ENCODE measurements around the gene INF2. TPM values are rescaled to one million over a fixed set of nuclear protein-coding genes. Genes with fewer than 3 reads are reported as not detected.

INF2 gene
- total RNA-seq, 1 experiment from 2014 or later, result 113 TPM

GRCh38 chr14:104685216-104685997 is 4.0 kb upstream of the INF2 start:
- POLR2A ChIA-PET (ENCODE audit: unreplicated experiment), result no interaction called here

GRCh38 chr14:104685998-104686610 is 3.3 kb upstream of the INF2 start:
- no peaks in the 10 kb centered on the region for H3K9me2 ChIP-seq (ENCODE audit: insufficient read depth)
- H3K27me3 ChIP-seq (ENCODE audit: insufficient read depth, low read depth), result no peaks in the 10 kb centered on the region
- peaks cover 7% of the 10 kb centered on the region; the same call in 1 of the 2 replicates for H4K20me1 ChIP-seq (ENCODE audit: insufficient read depth)
- H3K9me3 ChIP-seq (ENCODE audit: insufficient read depth, low read depth), result no peaks in the 10 kb centered on the region
- DNase-seq, result no peak
- TF ChIP-seq CTCF (conservative IDR thresholded peaks at IDR 0.05) (no peak), EZH2 (IDR thresholded peaks at IDR 0.05; ENCODE audit: low read depth) (no peak)
- no TSS peak for BruUV-seq (replicated peaks)
- H3K4me2 ChIP-seq, result no peak overlapping the region
- no peak overlapping the region for H2AFZ ChIP-seq
- H3K4me1 ChIP-seq (replicated peaks; ENCODE audit: insufficient read depth), result peaks cover 55% of the 10 kb centered on the region
- no peaks in the 10 kb centered on the region for H3K36me3 ChIP-seq (ENCODE audit: low read depth)
- H3K79me2 ChIP-seq (ENCODE audit: low read depth), result peaks cover 15% of the 10 kb centered on the region
- peaks cover 36% of the 10 kb centered on the region for H3F3A ChIP-seq (ENCODE audit: insufficient read depth, low read depth)
- intact Hi-C loops (cut with micrococcal nuclease; ENCODE audit: unreplicated experiment), result no loop called here
- no peak overlapping the region for H3K4me3 ChIP-seq
- ChIA-PET CTCF (no interaction called here), POLR2A (ENCODE audit: unreplicated experiment) (no interaction called here)
- H3K27ac ChIP-seq, result no peak overlapping the region

More at GRCh38 chr14:104685216-104685997, 4.0 kb upstream of the INF2 start:
- Histone ChIP-seq H2AFZ (no peak overlapping the region), H4K20me1 (ENCODE audit: insufficient read depth) (no peaks in the 10 kb centered on the region), H3K9me3 (ENCODE audit: insufficient read depth, low read depth) (no peaks in the 10 kb centered on the region), H3K9me2 (ENCODE audit: insufficient read depth) (no peaks in the 10 kb centered on the region), H3K4me1 (replicated peaks; ENCODE audit: insufficient read depth) (peaks cover 56% of the 10 kb centered on the region), H3K27me3 (ENCODE audit: insufficient read depth, low read depth) (no peaks in the 10 kb centered on the region), H3K4me3 (no peak overlapping the region), H3F3A (ENCODE audit: insufficient read depth, low read depth) (peaks cover 42% of the 10 kb centered on the region), H3K4me2 (no peak overlapping the region), H3K79me2 (ENCODE audit: low read depth) (peaks cover 8% of the 10 kb centered on the region), H3K36me3 (ENCODE audit: low read depth) (no peaks in the 10 kb centered on the region), H3K27ac (no peak overlapping the region)
- CTCF ChIA-PET, result no interaction called here
- TF ChIP-seq EZH2 (IDR thresholded peaks at IDR 0.05; ENCODE audit: low read depth), result no peak
- no peak for TF ChIP-seq CTCF (conservative IDR thresholded peaks at IDR 0.05)
- DNase-seq, result no peak
- BruUV-seq (replicated peaks), result no TSS peak
- intact Hi-C loops (cut with micrococcal nuclease; ENCODE audit: unreplicated experiment), result no loop called here

- peaks cover 23% of the 10 kb centered on the region for H3K79me2 ChIP-seq (ENCODE audit: low read depth)
- H3F3A ChIP-seq (ENCODE audit: insufficient read depth, low read depth), result peaks cover 31% of the 10 kb centered on the region
- H3K4me1 ChIP-seq (replicated peaks; ENCODE audit: insufficient read depth), result peaks cover 51% of the 10 kb centered on the region
- H3K9me2 ChIP-seq (ENCODE audit: insufficient read depth), result no peaks in the 10 kb centered on the region
- H3K4me3 ChIP-seq, result no peak overlapping the region
- intact Hi-C loops (cut with micrococcal nuclease; ENCODE audit: unreplicated experiment), result no loop called here
- H3K36me3 ChIP-seq (ENCODE audit: low read depth), result no peaks in the 10 kb centered on the region
- ChIA-PET CTCF (no interaction called here), POLR2A (ENCODE audit: unreplicated experiment) (interaction anchor here (0.5 to 0.7 kb wide), 3 partner anchors 9 to 609 kb away, joined by 3 to 5 read pairs (median 3); no protein-coding TSS in a partner anchor)
- H4K20me1 ChIP-seq (ENCODE audit: insufficient read depth), result peaks cover 14% of the 10 kb centered on the region
- DNase-seq, result no peak
- no peaks in the 10 kb centered on the region for H3K27me3 ChIP-seq (ENCODE audit: insufficient read depth, low read depth)
- BruUV-seq (replicated peaks), result no TSS peak
- no peak for TF ChIP-seq CTCF (conservative IDR thresholded peaks at IDR 0.05)
- no peak for TF ChIP-seq EZH2 (IDR thresholded peaks at IDR 0.05; ENCODE audit: low read depth)
- peak overlapping the region; percentile 47 for H3K27ac ChIP-seq
- no peak overlapping the region for H2AFZ ChIP-seq
- no peaks in the 10 kb centered on the region for H3K9me3 ChIP-seq (ENCODE audit: insufficient read depth, low read depth)
- H3K4me2 ChIP-seq, result peak overlapping the region; percentile 82
These were observed 2.5 kb upstream of the INF2 start for GRCh38 chr14:104686624-104687517.

Measured in PC-9 (cell line).